GM12878 (cell line): Measurements from ENCODE around the gene SLC7A10.

Source experiments
- CBX5 ChIP-seq: sonication (generic); IDR thresholded peaks from 2 replicates; pipeline ENCODE4 v1.6.1; 2016; ENCODE audit warnings: low read depth, moderate library complexity, mild to moderate bottlenecking, inconsistent platforms
- CEBPB ChIP-seq, 2 experiments: fragments of 150-350 bp in 1 of 2; IDR thresholded peaks; 2 replicates each; pipeline ENCODE4 v1.6.1; 2012 to 2014; ENCODE audit warnings: low read depth in 2 of 2, low read length in 2 of 2, borderline replicate concordance in 1 of 2, inconsistent platforms in 1 of 2
- CREB1 ChIP-seq: IDR thresholded peaks from 2 replicates; pipeline ENCODE4 v1.6.1; 2012; ENCODE audit warnings: low read depth, mild to moderate bottlenecking, inconsistent platforms
- CTCF ChIP-seq, 3 experiments: IDR thresholded peaks in 2 of 3; conservative IDR thresholded peaks in 1 of 3; 2 replicates each; pipeline ENCODE4 v1.5.1; 2011; ENCODE audit warnings: low read depth in 3 of 3, low read length in 3 of 3, mild to moderate bottlenecking in 3 of 3, control low read depth in 2 of 3, moderate library complexity in 2 of 3, inconsistent platforms in 1 of 3, mixed read lengths in 1 of 3; ENCODE audit not compliant: control insufficient read depth in 2 of 3, insufficient read depth in 1 of 3; ENCODE audit errors: extremely low read depth in 1 of 3
- EGR1 ChIP-seq, 2 experiments: IDR thresholded peaks; 1 replicate in 1 of 2; 2 replicates in 1 of 2; pipeline ENCODE4 v1.6.1; 2011 to 2012; ENCODE audit warnings: low read depth in 2 of 2, low read length in 2 of 2, borderline replicate concordance in 1 of 2, mild to moderate bottlenecking in 1 of 2, moderate library complexity in 1 of 2
- GABPA ChIP-seq: IDR thresholded peaks from 2 replicates; pipeline ENCODE4 v1.6.1; 2014; ENCODE audit warnings: antibody characterized with exemption, low read depth, mild to moderate bottlenecking, inconsistent platforms
- HDAC2 ChIP-seq: fragments of 200-600 bp; sonication (generic); IDR thresholded peaks from 2 replicates; pipeline ENCODE4 v1.6.1; 2017
- IKZF1 ChIP-seq: fragments of 450-650 bp; conservative IDR thresholded peaks from 2 replicates; pipeline ENCODE4 v1.6.1; 2017; ENCODE audit warnings: antibody characterized with exemption, mild to moderate bottlenecking
- IRF5 ChIP-seq: fragments of 450-650 bp; IDR thresholded peaks from 2 replicates; pipeline ENCODE4 v1.6.1; 2017; ENCODE audit warnings: borderline replicate concordance
- JUNB ChIP-seq: IDR thresholded peaks from 2 replicates; pipeline ENCODE4 v1.6.1; 2016; ENCODE audit warnings: antibody characterized with exemption, mild to moderate bottlenecking
- STAT3 ChIP-seq: IDR thresholded peaks from 2 replicates; pipeline ENCODE4 v1.6.1; 2011; ENCODE audit warnings: low read depth, low read length, improper control_type of control experiment
- TBL1XR1 ChIP-seq: IDR thresholded peaks from 2 replicates; pipeline ENCODE4 v1.6.1; 2012; ENCODE audit warnings: low read depth, low read length, improper control_type of control experiment
- ZNF217 ChIP-seq: fragments of 450-650 bp; IDR thresholded peaks from 2 replicates; pipeline ENCODE4 v1.6.1; 2017; ENCODE audit warnings: antibody characterized with exemption, mild to moderate bottlenecking
- ZNF274 ChIP-seq: IDR thresholded peaks from one replicate; pipeline ENCODE4 v1.8.0; 2011; ENCODE audit not compliant: insufficient read length, insufficient read depth

GRCh38 chr19:33207903-33208302, 17.7 kb downstream of the SLC7A10 start:
- TF ChIP-seq CTCF (IDR thresholded peaks at IDR 0.05 in 2 of 3, conservative IDR thresholded peaks at IDR 0.05 in 1 of 3; ENCODE audit: control insufficient read depth in 2 of 3, extremely low read depth in 1 of 3, insufficient read depth in 1 of 3, low read depth in 3 of 3, low read length in 3 of 3) = no peak
- no peak for TF ChIP-seq TBL1XR1
- no peak for TF ChIP-seq CBX5
- no peak for TF ChIP-seq GABPA
- TF ChIP-seq STAT3 = no peak
- TF ChIP-seq CREB1 = no peak
- no peak for TF ChIP-seq ZNF274
- TF ChIP-seq IKZF1 = no peak
- TF ChIP-seq IRF5 = no peak
- TF ChIP-seq EGR1 (IDR thresholded peaks at IDR 0.05; ENCODE audit: borderline replicate concordance in 1 of 2, low read depth in 2 of 2, low read length in 2 of 2) = no peak
- no peak for TF ChIP-seq CEBPB (IDR thresholded peaks at IDR 0.05; ENCODE audit: borderline replicate concordance in 1 of 2, low read depth in 2 of 2, low read length in 2 of 2)
- TF ChIP-seq JUNB = no peak
- no peak for TF ChIP-seq HDAC2
- TF ChIP-seq ZNF217 = no peak
